ENCODE measurements around the gene MARCKSL1. TPM values are rescaled to one million over a fixed set of nuclear protein-coding genes. Genes with fewer than 3 reads are reported as not detected.

MARCKSL1 gene
- total RNA-seq, 1 experiment from 2014 or later: 445 TPM

DNA sequence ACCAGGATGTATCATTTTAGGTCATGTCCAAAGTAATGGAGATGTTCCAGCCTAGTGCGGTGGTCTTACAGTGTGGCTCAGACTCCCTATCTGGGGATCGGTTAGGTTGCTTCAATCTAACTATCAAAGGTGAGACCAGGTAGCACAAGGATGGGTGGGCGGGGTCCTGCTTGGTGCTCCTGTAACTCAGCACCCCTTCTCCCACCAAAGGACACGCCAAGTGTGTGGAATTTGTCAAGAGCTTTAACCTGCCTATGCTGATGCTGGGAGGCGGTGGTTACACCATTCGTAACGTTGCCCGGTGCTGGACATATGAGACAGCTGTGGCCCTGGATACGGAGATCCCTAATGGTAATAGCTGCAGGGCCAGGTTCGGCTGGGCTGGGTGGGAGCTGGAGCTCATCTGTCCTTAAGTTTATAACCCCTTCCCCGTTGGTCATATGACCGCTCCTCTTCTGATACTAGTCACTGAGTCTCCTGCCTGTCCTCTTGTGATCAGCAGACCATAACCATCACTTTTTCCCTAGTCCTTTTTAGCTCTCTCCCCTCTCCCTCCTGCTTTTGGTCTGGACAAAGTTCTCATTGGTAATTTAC, 5.4 kb downstream of the MARCKSL1 start:
- CTCF ChIA-PET: no interaction called here
- BruUV-seq (replicated peaks): no TSS peak
- intact Hi-C loops (cut with micrococcal nuclease; ENCODE audit: unreplicated experiment): loop anchor here (10.0 kb wide), 1 partner anchor 106 kb away; the partner anchor contains the start of genes EIF3I and TMEM234
- Histone ChIP-seq H3K27me3 (replicated peaks; ENCODE audit: insufficient read depth, low read depth, low read length, poor library complexity) (no peaks in the 10 kb centered on the region), H3K4me1 (ENCODE audit: insufficient read depth, low read length, poor library complexity, severe bottlenecking) (no peaks in the 10 kb centered on the region), H3K27ac (ENCODE audit: low read depth, low read length, poor library complexity, severe bottlenecking) (no peak overlapping the region), H3K9me3 (ENCODE audit: low read depth, low read length, poor library complexity, severe bottlenecking) (no peaks in the 10 kb centered on the region), H3K4me3 (ENCODE audit: low read depth, low read length, poor library complexity, severe bottlenecking) (no peak overlapping the region), H3K36me3 (ENCODE audit: insufficient read depth, low read length, poor library complexity, severe bottlenecking) (peaks cover 77% of the 10 kb centered on the region)
- TF ChIP-seq EZH2 (IDR thresholded peaks at IDR 0.05; ENCODE audit: borderline replicate concordance, low read depth, low read length, poor library complexity, severe bottlenecking): no peak
- TF ChIP-seq CTCF (conservative IDR thresholded peaks at IDR 0.05; ENCODE audit: low read depth, low read length): no peak
- no peak for DNase-seq (ENCODE audit: low spot score)
- POLR2A ChIA-PET (ENCODE audit: low non-redundant PET): interaction anchor here (0.6 kb wide), 2 partner anchors 22 to 115 kb away, joined by 3 read pairs; no protein-coding TSS in a partner anchor

GRCh38 chr1:32329931-32330466, 6.0 kb downstream of the MARCKSL1 start:
- CTCF ChIA-PET: no interaction called here
- H3K27ac ChIP-seq (ENCODE audit: low read depth, low read length, poor library complexity, severe bottlenecking): no peak overlapping the region
- no TSS peak for BruUV-seq (replicated peaks)
- H3K9me3 ChIP-seq (ENCODE audit: low read depth, low read length, poor library complexity, severe bottlenecking): no peaks in the 10 kb centered on the region
- intact Hi-C loops (cut with micrococcal nuclease; ENCODE audit: unreplicated experiment): loop anchor here (10.0 kb wide), 1 partner anchor 105 kb away; the partner anchor contains the start of genes EIF3I and TMEM234
- H3K36me3 ChIP-seq (ENCODE audit: insufficient read depth, low read length, poor library complexity, severe bottlenecking): peaks cover 83% of the 10 kb centered on the region
- no peaks in the 10 kb centered on the region for H3K4me1 ChIP-seq (ENCODE audit: insufficient read depth, low read length, poor library complexity, severe bottlenecking)
- no peaks in the 10 kb centered on the region for H3K27me3 ChIP-seq (replicated peaks; ENCODE audit: insufficient read depth, low read depth, low read length, poor library complexity)
- no peak overlapping the region for H3K4me3 ChIP-seq (ENCODE audit: low read depth, low read length, poor library complexity, severe bottlenecking)
- POLR2A ChIA-PET (ENCODE audit: low non-redundant PET): interaction anchor here (0.6 kb wide), 1 partner anchor 115 kb away, joined by 3 read pairs; no protein-coding TSS in a partner anchor
- no peak for DNase-seq (ENCODE audit: low spot score)
- TF ChIP-seq EZH2 (IDR thresholded peaks at IDR 0.05; ENCODE audit: borderline replicate concordance, low read depth, low read length, poor library complexity, severe bottlenecking) (no peak), CTCF (conservative IDR thresholded peaks at IDR 0.05; ENCODE audit: low read depth, low read length) (no peak)

DNA sequence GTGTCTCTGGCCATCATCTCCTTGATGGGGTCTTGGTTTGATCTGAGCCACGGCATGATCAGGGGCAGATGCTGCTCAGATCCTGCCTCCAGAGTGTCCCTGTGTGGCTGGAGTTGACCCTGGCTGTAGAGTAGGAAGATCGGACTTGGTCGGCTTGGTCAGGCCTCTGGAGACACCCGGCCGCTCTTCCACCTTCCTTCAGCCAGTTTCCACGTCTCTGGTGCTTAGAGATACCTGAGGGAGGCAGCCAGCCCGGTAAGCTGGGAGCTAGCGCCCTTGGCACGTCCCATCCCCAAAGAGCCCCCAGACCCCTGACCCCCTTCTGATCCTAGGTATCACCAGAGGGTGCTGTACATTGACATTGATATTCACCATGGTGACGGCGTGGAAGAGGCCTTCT, 8.8 kb downstream of the MARCKSL1 start:
- H3K27ac ChIP-seq (ENCODE audit: low read depth, low read length, poor library complexity, severe bottlenecking): no peak overlapping the region
- POLR2A ChIA-PET (ENCODE audit: low non-redundant PET): no interaction called here
- no peak for DNase-seq (ENCODE audit: low spot score)
- intact Hi-C loops (cut with micrococcal nuclease; ENCODE audit: unreplicated experiment): no loop called here
- no peaks in the 10 kb centered on the region for H3K4me1 ChIP-seq (ENCODE audit: insufficient read depth, low read length, poor library complexity, severe bottlenecking)
- BruUV-seq (replicated peaks): no TSS peak
- no peaks in the 10 kb centered on the region for H3K27me3 ChIP-seq (replicated peaks; ENCODE audit: insufficient read depth, low read depth, low read length, poor library complexity)
- H3K4me3 ChIP-seq (ENCODE audit: low read depth, low read length, poor library complexity, severe bottlenecking): no peak overlapping the region
- TF ChIP-seq CTCF (conservative IDR thresholded peaks at IDR 0.05; ENCODE audit: low read depth, low read length): no peak
- no peak for TF ChIP-seq EZH2 (IDR thresholded peaks at IDR 0.05; ENCODE audit: borderline replicate concordance, low read depth, low read length, poor library complexity, severe bottlenecking)
- peaks cover 83% of the 10 kb centered on the region for H3K36me3 ChIP-seq (ENCODE audit: insufficient read depth, low read length, poor library complexity, severe bottlenecking)
- CTCF ChIA-PET: no interaction called here
- H3K9me3 ChIP-seq (ENCODE audit: low read depth, low read length, poor library complexity, severe bottlenecking): no peaks in the 10 kb centered on the region
